CD4-positive, CD25-positive, alpha-beta regulatory T cell (primary cell): ENCODE data around the gene C1orf146. TPM values are rescaled to one million over a fixed set of nuclear protein-coding genes. Genes with fewer than 3 reads are reported as not detected.

Experiments
- ATAC-seq, 2 donors: fragments of 150-1000 bp; cut with Tn5 transposase; one replicate each; pipeline ENCODE4 v1.10.0; 2021; ENCODE audit warnings: low read depth in 2 of 2, moderate number of reproducible peaks in 2 of 2, moderate library complexity in 1 of 2
- DNase-seq, 3 donors: peaks; one replicate each; pipeline versions ENCODE4 v3.0.0 to v3.0.0-alpha.2; 2012 to 2022; ENCODE audit warnings: mixed read lengths in 1 of 3
- H3K27ac ChIP-seq: one replicate; pipeline ENCODE4 v1.7.0; 2013; ENCODE audit warnings: mild to moderate bottlenecking, low read length; ENCODE audit not compliant: insufficient read depth, poor library complexity, severe bottlenecking
- H3K27me3 ChIP-seq: one replicate; pipeline ENCODE4 v1.7.0; 2013; ENCODE audit warnings: low read length; ENCODE audit not compliant: control insufficient read depth, insufficient read depth
- H3K36me3 ChIP-seq: one replicate; pipeline ENCODE4 v1.7.0; 2013; ENCODE audit warnings: mild to moderate bottlenecking, low read length, moderate library complexity; ENCODE audit not compliant: control insufficient read depth, insufficient read depth
- H3K4me1 ChIP-seq: 2 replicates; pipeline ENCODE4 v1.7.0; 2013; ENCODE audit warnings: mild to moderate bottlenecking, low read length; ENCODE audit not compliant: insufficient read depth, control insufficient read depth, poor library complexity, severe bottlenecking
- H3K4me3 ChIP-seq: one replicate; pipeline ENCODE4 v1.7.0; 2013; ENCODE audit warnings: low read depth, mild to moderate bottlenecking, low read length, moderate library complexity
- H3K9me3 ChIP-seq, 2 experiments: 1 replicate in 1 of 2; 2 replicates in 1 of 2; pipeline ENCODE4 v1.7.0; 2013; ENCODE audit warnings: low read length in 2 of 2, mild to moderate bottlenecking in 1 of 2, moderate library complexity in 1 of 2; ENCODE audit not compliant: control insufficient read depth in 2 of 2
- H3K27ac Mint-ChIP-seq, 3 donors: one replicate each; pipeline ENCODE4 v1.8.0; 2020 to 2022; ENCODE audit warnings: mild to moderate bottlenecking in 3 of 3, mixed read lengths in 3 of 3, moderate library complexity in 2 of 3
- H3K27me3 Mint-ChIP-seq: one replicate; pipeline ENCODE4 v1.8.0; 2022; ENCODE audit warnings: mild to moderate bottlenecking, mixed read lengths
- H3K36me3 Mint-ChIP-seq: one replicate; pipeline ENCODE4 v1.8.0; 2020; ENCODE audit warnings: mixed read lengths
- H3K4me1 Mint-ChIP-seq, 4 donors: one replicate each; pipeline ENCODE4 v1.8.0; 2020 to 2022; ENCODE audit warnings: mixed read lengths in 4 of 4, mild to moderate bottlenecking in 1 of 4
- H3K4me3 Mint-ChIP-seq, 4 donors: one replicate each; pipeline ENCODE4 v1.8.0; 2020 to 2022; ENCODE audit warnings: mild to moderate bottlenecking in 4 of 4, mixed read lengths in 4 of 4, moderate library complexity in 3 of 4
- H3K9me3 Mint-ChIP-seq, 7 donors: one replicate each; pipeline ENCODE4 v1.8.0; 2020 to 2022; ENCODE audit warnings: mixed read lengths in 7 of 7, mild to moderate bottlenecking in 3 of 7, moderate library complexity in 2 of 7
- polyA plus RNA-seq, 4 donors: library from polyadenylated mRNA; unstranded; fragments of 300-500 nt; fragmentation: Illumina TruSeq; gene quantifications; one replicate each; pipeline ENCODE4 v1.2.3, GENCODE V29; 2021
- total RNA-seq: library from RNA; stranded (reverse); gene quantifications from one replicate; pipeline ENCODE4 v1.2.3, GENCODE V29; 2022

C1orf146 gene
- total RNA-seq (not detected), polyA plus RNA-seq (not detected)

GRCh38 chr1:92217721-92218120, at the start of gene C1orf146:
Gene C1orf146 (plus strand): TSS chr1:92217915. CDS start chr1:92231421, 13,506 bp downstream.
- no peaks in the 10 kb centered on the region for H3K9me3 ChIP-seq
- no peak within 1 kb of the TSS for H3K4me3 ChIP-seq
- Mint-ChIP-seq H3K36me3 (no peaks in the 10 kb centered on the region), H3K27ac (no peak within 1 kb of the TSS), H3K27me3 (peaks cover 11% of the 10 kb centered on the region), H3K4me1 (no peaks in the 10 kb centered on the region), H3K4me3 (no peak within 1 kb of the TSS), H3K9me3 (no peaks in the 10 kb centered on the region)
- no peak within 1 kb of the TSS for H3K27ac ChIP-seq
- H3K27me3 ChIP-seq, result no peaks in the 10 kb centered on the region
- H3K36me3 ChIP-seq, result no peaks in the 10 kb centered on the region
- no peak for ATAC-seq
- no peak for DNase-seq
- no peaks in the 10 kb centered on the region for H3K4me1 ChIP-seq

GRCh38 chr1:92168657-92169056, 49.1 kb upstream of the C1orf146 start:
- peaks cover 0 to 1% (median 0%) of the 10 kb centered on the region in 7 donors for H3K9me3 Mint-ChIP-seq
- Histone ChIP-seq H3K27ac (no peak overlapping the region), H3K4me1 (no peaks in the 10 kb centered on the region), H3K27me3 (no peaks in the 10 kb centered on the region), H3K4me3 (no peak overlapping the region), H3K9me3 (no peaks in the 10 kb centered on the region), H3K36me3 (no peaks in the 10 kb centered on the region)
- no peak overlapping the region for H3K4me3 Mint-ChIP-seq
- H3K36me3 Mint-ChIP-seq, result peaks cover 9% of the 10 kb centered on the region
- DNase-seq (no peak), ATAC-seq (no peak)
- H3K27ac Mint-ChIP-seq, result no peak overlapping the region
- peaks cover 0 to 4% (median 0%) of the 10 kb centered on the region in 4 donors for H3K4me1 Mint-ChIP-seq
- no peaks in the 10 kb centered on the region for H3K27me3 Mint-ChIP-seq

- no peaks in the 10 kb centered on the region for H3K9me3 ChIP-seq
- Mint-ChIP-seq H3K27ac (no peak overlapping the region), H3K4me3 (no peak overlapping the region), H3K27me3 (no peaks in the 10 kb centered on the region), H3K9me3 (peaks cover 0 to 2% (median 0%) of the 10 kb centered on the region in 7 donors), H3K36me3 (peaks cover 12% of the 10 kb centered on the region), H3K4me1 (no peaks in the 10 kb centered on the region)
- ATAC-seq (no peak), DNase-seq (no peak)
- H3K27ac ChIP-seq, result no peak overlapping the region
- H3K4me1 ChIP-seq, result no peaks in the 10 kb centered on the region
- no peaks in the 10 kb centered on the region for H3K36me3 ChIP-seq
- no peaks in the 10 kb centered on the region for H3K27me3 ChIP-seq
- H3K4me3 ChIP-seq, result no peak overlapping the region
Observed at GRCh38 chr1:92169214-92170005, 48.3 kb upstream of the C1orf146 start.

- H3K36me3 ChIP-seq, result no peaks in the 10 kb centered on the region
- H3K4me3 ChIP-seq, result no peak overlapping the region
- no peaks in the 10 kb centered on the region for H3K9me3 ChIP-seq
- Mint-ChIP-seq H3K27ac (no peak overlapping the region), H3K9me3 (peaks cover 0 to 3% (median 0%) of the 10 kb centered on the region in 7 donors), H3K4me1 (no peaks in the 10 kb centered on the region), H3K27me3 (peaks cover 4% of the 10 kb centered on the region), H3K4me3 (no peak overlapping the region), H3K36me3 (peaks cover 18% of the 10 kb centered on the region)
- H3K27ac ChIP-seq, result no peak overlapping the region
- DNase-seq (no peak), ATAC-seq (no peak)
- H3K27me3 ChIP-seq, result no peaks in the 10 kb centered on the region
- H3K4me1 ChIP-seq, result no peaks in the 10 kb centered on the region
Observed at GRCh38 chr1:92184632-92185031, 33.1 kb upstream of the C1orf146 start.

GRCh38 chr1:92186081-92186480, 31.6 kb upstream of the C1orf146 start:
- ATAC-seq, result no peak
- DNase-seq, result no peak
- Histone ChIP-seq H3K9me3 (no peaks in the 10 kb centered on the region), H3K4me3 (no peak overlapping the region), H3K27ac (no peak overlapping the region), H3K27me3 (no peaks in the 10 kb centered on the region), H3K36me3 (no peaks in the 10 kb centered on the region), H3K4me1 (no peaks in the 10 kb centered on the region)
- no peak overlapping the region for H3K4me3 Mint-ChIP-seq
- H3K27me3 Mint-ChIP-seq, result peaks cover 4% of the 10 kb centered on the region
- peaks cover 0 to 3% (median 0%) of the 10 kb centered on the region in 7 donors for H3K9me3 Mint-ChIP-seq
- H3K4me1 Mint-ChIP-seq, result no peaks in the 10 kb centered on the region
- H3K27ac Mint-ChIP-seq, result no peak overlapping the region
- H3K36me3 Mint-ChIP-seq, result peaks cover 6% of the 10 kb centered on the region

- no peak overlapping the region for H3K4me3 Mint-ChIP-seq
- H3K4me3 ChIP-seq, result no peak overlapping the region
- DNase-seq (no peak), ATAC-seq (no peak)
- no peaks in the 10 kb centered on the region for H3K36me3 ChIP-seq
- peaks cover 8% of the 10 kb centered on the region for H3K27me3 Mint-ChIP-seq
- H3K9me3 Mint-ChIP-seq, result peaks cover 0 to 3% (median 0%) of the 10 kb centered on the region in 7 donors
- H3K9me3 ChIP-seq, result no peaks in the 10 kb centered on the region
- no peaks in the 10 kb centered on the region for H3K4me1 ChIP-seq
- no peak overlapping the region for H3K27ac ChIP-seq
- H3K27me3 ChIP-seq, result no peaks in the 10 kb centered on the region
- no peak overlapping the region for H3K27ac Mint-ChIP-seq
- peaks cover 3% of the 10 kb centered on the region for H3K36me3 Mint-ChIP-seq
- H3K4me1 Mint-ChIP-seq, result peaks cover 0 to 8% (median 0%) of the 10 kb centered on the region in 4 donors
Observed at GRCh38 chr1:92188436-92189255, 29.1 kb upstream of the C1orf146 start.

- Mint-ChIP-seq H3K27me3 (peaks cover 8% of the 10 kb centered on the region), H3K27ac (no peak overlapping the region), H3K4me1 (peaks cover 0 to 8% (median under 1%) of the 10 kb centered on the region in 4 donors), H3K9me3 (peaks cover 0 to 3% (median 0%) of the 10 kb centered on the region in 7 donors), H3K4me3 (no peak overlapping the region), H3K36me3 (no peaks in the 10 kb centered on the region)
- H3K4me3 ChIP-seq, result no peak overlapping the region
- no peaks in the 10 kb centered on the region for H3K27me3 ChIP-seq
- H3K27ac ChIP-seq, result no peak overlapping the region
- ATAC-seq (no peak), DNase-seq (no peak)
- no peaks in the 10 kb centered on the region for H3K4me1 ChIP-seq
- H3K9me3 ChIP-seq, result no peaks in the 10 kb centered on the region
- no peaks in the 10 kb centered on the region for H3K36me3 ChIP-seq
Observed at GRCh38 chr1:92191726-92192125, 26.0 kb upstream of the C1orf146 start.
